Body of pancreas (tissue), 4 donors: ENCODE data around the gene PKMYT1.

ENCODE experiments used
- CTCF ChIP-seq, 7 experiments: fragments of 450-650 bp in 4 of 7; fragments of 200-600 bp in 3 of 7; sonication (generic) in 3 of 7; IDR thresholded peaks; one replicate each; pipeline ENCODE4 v1.5.1; 2016 to 2019; ENCODE audit warnings: antibody characterized with exemption in 7 of 7
- POLR2A ChIP-seq, 3 donors: fragments of 450-650 bp; IDR thresholded peaks; one replicate each; pipeline ENCODE4 v1.6.1; 2016; ENCODE audit warnings: antibody characterized with exemption in 3 of 3, mild to moderate bottlenecking in 2 of 3

- TF ChIP-seq CTCF (IDR thresholded peaks at IDR 0.05), result no peak
- TF ChIP-seq POLR2A (IDR thresholded peaks at IDR 0.05), result peak in 1 of 3 donors; percentile 23
Observed at GRCh38 chr16:3025032-3026002, 45.1 kb upstream of the PKMYT1 start.
